Fibroblast of mammary gland (primary cell): Measurements from ENCODE around the gene ECHDC3.

Source experiments
- DNase-seq: peaks from one replicate; pipeline ENCODE4 v3.0.0-alpha.2; 2010; ENCODE audit warnings: low read depth
- H3K4me3 ChIP-seq: 2 replicates; pipeline ENCODE4 v1.5.1; 2011; ENCODE audit warnings: low read depth, mild to moderate bottlenecking, low read length, moderate library complexity; ENCODE audit not compliant: control insufficient read depth
- CTCF ChIP-seq: conservative IDR thresholded peaks from 2 replicates; pipeline ENCODE4 v1.5.1; 2011; ENCODE audit warnings: low read depth, low read length, inconsistent platforms; ENCODE audit not compliant: control insufficient read depth, insufficient read depth

The ECHDC3 gene

GRCh38 chr10:11797847-11798633 lies 55.9 kb downstream of the ECHDC3 start:
- no peak overlapping the region for H3K4me3 ChIP-seq
- DNase-seq, result no peak
- no peak for TF ChIP-seq CTCF

GRCh38 chr10:11798845-11799735 lies 56.9 kb downstream of the ECHDC3 start:
- TF ChIP-seq CTCF, result no peak
- H3K4me3 ChIP-seq, result no peak overlapping the region
- DNase-seq, result no peak

- H3K4me3 ChIP-seq, result no peak overlapping the region
- no peak for DNase-seq
- no peak for TF ChIP-seq CTCF
These were observed 57.5 kb downstream of the ECHDC3 start for GRCh38 chr10:11799736-11800080.

- no peak for DNase-seq
- H3K4me3 ChIP-seq, result no peak overlapping the region
- TF ChIP-seq CTCF, result no peak
These were observed 62.2 kb downstream of the ECHDC3 start for GRCh38 chr10:11804336-11804735.

- no peak for TF ChIP-seq CTCF
- H3K4me3 ChIP-seq, result no peak overlapping the region
- DNase-seq, result no peak
These were observed 63.6 kb downstream of the ECHDC3 start for GRCh38 chr10:11805792-11806191.

GRCh38 chr10:11806706-11807105 lies 64.5 kb downstream of the ECHDC3 start:
- no peak overlapping the region for H3K4me3 ChIP-seq
- DNase-seq, result no peak
- TF ChIP-seq CTCF, result no peak
